Measurements from ENCODE around the gene SEC14L5. TPM values are rescaled to one million over a fixed set of nuclear protein-coding genes. Genes with fewer than 3 reads are reported as not detected.

SEC14L5 gene
- total RNA-seq, 1 experiment from 2014 or later, result 2.3 TPM

DNA sequence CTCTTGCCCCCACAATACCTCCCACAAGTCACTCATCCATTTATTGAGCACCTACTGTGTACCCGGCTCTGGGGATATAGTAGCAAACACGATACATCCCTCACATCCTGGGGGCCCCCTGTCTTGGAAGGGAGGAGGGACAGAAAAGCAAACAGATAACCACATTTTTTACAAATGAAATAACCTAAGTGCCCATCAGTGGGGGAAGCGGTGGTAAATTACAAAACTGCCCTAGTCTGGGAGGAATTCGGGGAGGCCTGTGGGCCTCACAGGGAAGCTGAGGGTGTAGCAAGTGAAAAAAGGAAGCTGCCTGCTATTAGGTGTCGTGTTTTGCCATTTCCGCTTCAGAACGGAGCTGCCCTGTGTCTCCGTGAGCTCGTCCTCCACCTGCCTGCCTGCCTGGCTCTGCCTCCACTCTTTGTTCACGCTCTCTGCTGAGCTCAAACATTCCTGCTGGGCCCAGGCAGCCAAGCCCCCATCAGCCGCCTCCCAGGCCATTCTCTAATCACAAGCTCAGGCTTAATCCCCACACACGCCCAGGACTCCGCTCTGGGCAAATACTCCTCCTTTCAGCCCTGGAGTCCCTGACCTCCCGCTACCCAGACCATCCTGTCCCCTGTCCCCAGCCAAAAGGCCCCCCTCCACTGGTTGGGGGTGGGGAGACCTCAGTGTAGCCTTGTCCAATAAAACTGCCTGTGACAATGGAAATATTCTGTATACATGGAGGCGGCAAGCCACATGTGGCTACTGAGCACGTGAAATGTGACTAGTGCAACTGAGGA, 10.2 kb upstream of the SEC14L5 start:
- TF ChIP-seq, protein P1, sequence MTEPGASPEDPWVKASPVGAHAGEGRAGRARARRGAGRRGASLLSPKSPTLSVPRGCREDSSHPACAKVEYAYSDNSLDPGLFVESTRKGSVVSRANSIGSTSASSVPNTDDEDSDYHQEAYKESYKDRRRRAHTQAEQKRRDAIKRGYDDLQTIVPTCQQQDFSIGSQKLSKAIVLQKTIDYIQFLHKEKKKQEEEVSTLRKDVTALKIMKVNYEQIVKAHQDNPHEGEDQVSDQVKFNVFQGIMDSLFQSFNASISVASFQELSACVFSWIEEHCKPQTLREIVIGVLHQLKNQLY (CRISPR knock-in tag; IDR thresholded peaks at IDR 0.05), result no peak
- TF ChIP-seq FOXK1 (CRISPR knock-in tag; IDR thresholded peaks at IDR 0.05), result no peak
- peak; percentile 53 for TF ChIP-seq ZNF121 (CRISPR knock-in tag; IDR thresholded peaks at IDR 0.05)
- peak; percentile 29 for TF ChIP-seq GABPB1 (CRISPR knock-in tag; IDR thresholded peaks at IDR 0.05)
- Mint-ChIP-seq H3K4me3 (no peak overlapping the region; the same call in 1 of the 2 replicates), H3K4me1 (peaks cover 41% of the 10 kb centered on the region), H3K27ac (peak overlapping the region; percentile 95), H3K27me3 (ENCODE audit: low read depth) (no peaks in the 10 kb centered on the region), H3K36me3 (no peaks in the 10 kb centered on the region), H3K9me3 (no peaks in the 10 kb centered on the region)
- CTCF ChIA-PET, result interaction anchor here (0.8 to 2.4 kb wide), 6 partner anchors 9 to 214 kb away, joined by 3 to 27 read pairs (median 6); partner anchors contain the start of genes ANKS3, DNAAF8, PPL and SEC14L5
- DNase-seq (ENCODE audit: low spot score), result peak; percentile 41
- peak; percentile 68 for ATAC-seq
- POLR2A ChIA-PET, result interaction anchor here (0.6 to 1.2 kb wide), 3 partner anchors 10 to 12 kb away, joined by 3 to 4 read pairs (median 3); no protein-coding TSS in a partner anchor

DNA sequence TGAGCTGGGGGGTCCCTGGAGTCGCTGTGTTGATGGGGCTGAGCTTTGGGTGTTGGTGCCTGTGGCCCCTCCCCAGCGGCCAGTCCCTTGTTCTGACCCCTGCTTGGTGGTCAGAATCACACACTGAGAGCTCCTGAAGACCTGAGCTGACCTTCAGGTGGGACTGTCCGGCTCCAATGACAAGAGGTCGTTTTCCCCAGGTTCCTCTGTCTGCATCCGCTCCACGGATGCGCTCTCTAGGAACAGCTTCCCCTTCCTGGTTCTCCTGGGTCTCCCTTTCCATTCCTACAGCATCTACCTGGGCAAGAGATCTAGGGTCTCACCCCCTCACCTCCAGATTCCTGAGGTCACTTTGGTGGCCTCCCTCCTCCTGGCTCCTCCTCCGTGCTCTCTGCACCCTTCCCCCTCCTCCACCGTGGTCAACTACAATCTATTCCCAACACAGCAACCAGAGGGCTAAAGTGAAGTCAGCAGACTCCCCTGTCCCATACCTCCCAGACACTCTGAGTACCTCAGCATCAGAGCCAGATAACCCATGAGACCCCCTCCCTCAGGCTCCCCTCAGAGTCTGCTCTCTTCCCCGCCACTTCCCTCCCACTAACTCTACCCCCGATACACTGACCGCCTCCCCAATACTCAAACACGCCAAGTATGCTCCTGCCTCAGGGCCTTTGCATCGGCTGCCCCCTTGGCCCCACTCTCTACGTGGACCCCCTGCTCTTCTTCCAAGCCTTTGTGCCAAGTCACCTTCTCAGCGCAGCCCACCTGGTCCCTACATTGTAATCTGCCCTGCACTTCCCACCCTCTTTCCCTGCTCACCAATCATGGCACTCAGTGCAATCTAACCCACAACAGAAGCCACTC, 9.0 kb upstream of the SEC14L5 start:
- Mint-ChIP-seq H3K4me3 (no peak overlapping the region), H3K4me1 (peaks cover 29% of the 10 kb centered on the region), H3K9me3 (no peaks in the 10 kb centered on the region), H3K36me3 (no peaks in the 10 kb centered on the region), H3K27ac (no peak overlapping the region; the same call in 1 of the 2 replicates), H3K27me3 (ENCODE audit: low read depth) (no peaks in the 10 kb centered on the region)
- ChIA-PET POLR2A (interaction anchor here (0.6 to 1.0 kb wide), 3 partner anchors 8 to 473 kb away, joined by 3 read pairs; no protein-coding TSS in a partner anchor), CTCF (interaction anchor here (0.6 to 2.4 kb wide), 6 partner anchors 8 to 266 kb away, joined by 3 to 27 read pairs (median 6); partner anchors contain the start of genes ANKS3, DNAAF8, PPL and SEC14L5)
- ATAC-seq (no peak), DNase-seq (ENCODE audit: low spot score) (no peak)
- TF ChIP-seq CREM (CRISPR knock-in tag; IDR thresholded peaks at IDR 0.05) (no peak), ZNF121 (CRISPR knock-in tag; IDR thresholded peaks at IDR 0.05) (no peak), TCF7 (CRISPR knock-in tag; IDR thresholded peaks at IDR 0.05; ENCODE audit: low read depth) (no peak), ZBTB21 (CRISPR knock-in tag; IDR thresholded peaks at IDR 0.05; ENCODE audit: borderline replicate concordance) (no peak), PRRX2 (CRISPR knock-in tag; IDR thresholded peaks at IDR 0.05) (no peak), MXD4 (CRISPR knock-in tag; IDR thresholded peaks at IDR 0.05; ENCODE audit: borderline replicate concordance) (no peak), ZNF416 (CRISPR knock-in tag; IDR thresholded peaks at IDR 0.05) (no peak), NR1H2 (CRISPR knock-in tag; IDR thresholded peaks at IDR 0.05) (no peak), NR3C1 (CRISPR knock-in tag; conservative IDR thresholded peaks at IDR 0.05; ENCODE audit: low read depth) (no peak), JUN (CRISPR knock-in tag; IDR thresholded peaks at IDR 0.05) (no peak), SOX15 (CRISPR knock-in tag; IDR thresholded peaks at IDR 0.05) (no peak), NFATC4 (CRISPR knock-in tag; IDR thresholded peaks at IDR 0.05) (no peak)
- TF ChIP-seq, protein P2, sequence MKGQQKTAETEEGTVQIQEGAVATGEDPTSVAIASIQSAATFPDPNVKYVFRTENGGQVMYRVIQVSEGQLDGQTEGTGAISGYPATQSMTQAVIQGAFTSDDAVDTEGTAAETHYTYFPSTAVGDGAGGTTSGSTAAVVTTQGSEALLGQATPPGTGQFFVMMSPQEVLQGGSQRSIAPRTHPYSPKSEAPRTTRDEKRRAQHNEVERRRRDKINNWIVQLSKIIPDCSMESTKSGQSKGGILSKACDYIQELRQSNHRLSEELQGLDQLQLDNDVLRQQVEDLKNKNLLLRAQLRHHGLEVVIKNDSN (CRISPR knock-in tag; IDR thresholded peaks at IDR 0.05), result no peak
- TF ChIP-seq, protein P3, sequence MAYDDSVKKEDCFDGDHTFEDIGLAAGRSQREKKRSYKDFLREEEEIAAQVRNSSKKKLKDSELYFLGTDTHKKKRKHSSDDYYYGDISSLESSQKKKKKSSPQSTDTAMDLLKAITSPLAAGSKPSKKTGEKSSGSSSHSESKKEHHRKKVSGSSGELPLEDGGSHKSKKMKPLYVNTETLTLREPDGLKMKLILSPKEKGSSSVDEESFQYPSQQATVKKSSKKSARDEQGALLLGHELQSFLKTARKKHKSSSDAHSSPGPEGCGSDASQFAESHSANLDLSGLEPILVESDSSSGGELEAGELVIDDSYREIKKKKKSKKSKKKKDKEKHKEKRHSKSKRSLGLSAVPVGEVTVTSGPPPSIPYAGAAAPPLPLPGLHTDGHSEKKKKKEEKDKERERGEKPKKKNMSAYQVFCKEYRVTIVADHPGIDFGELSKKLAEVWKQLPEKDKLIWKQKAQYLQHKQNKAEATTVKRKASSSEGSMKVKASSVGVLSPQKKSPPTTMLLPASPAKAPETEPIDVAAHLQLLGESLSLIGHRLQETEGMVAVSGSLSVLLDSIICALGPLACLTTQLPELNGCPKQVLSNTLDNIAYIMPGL (CRISPR knock-in tag; IDR thresholded peaks at IDR 0.05), result no peak
- TF ChIP-seq, protein P4, sequence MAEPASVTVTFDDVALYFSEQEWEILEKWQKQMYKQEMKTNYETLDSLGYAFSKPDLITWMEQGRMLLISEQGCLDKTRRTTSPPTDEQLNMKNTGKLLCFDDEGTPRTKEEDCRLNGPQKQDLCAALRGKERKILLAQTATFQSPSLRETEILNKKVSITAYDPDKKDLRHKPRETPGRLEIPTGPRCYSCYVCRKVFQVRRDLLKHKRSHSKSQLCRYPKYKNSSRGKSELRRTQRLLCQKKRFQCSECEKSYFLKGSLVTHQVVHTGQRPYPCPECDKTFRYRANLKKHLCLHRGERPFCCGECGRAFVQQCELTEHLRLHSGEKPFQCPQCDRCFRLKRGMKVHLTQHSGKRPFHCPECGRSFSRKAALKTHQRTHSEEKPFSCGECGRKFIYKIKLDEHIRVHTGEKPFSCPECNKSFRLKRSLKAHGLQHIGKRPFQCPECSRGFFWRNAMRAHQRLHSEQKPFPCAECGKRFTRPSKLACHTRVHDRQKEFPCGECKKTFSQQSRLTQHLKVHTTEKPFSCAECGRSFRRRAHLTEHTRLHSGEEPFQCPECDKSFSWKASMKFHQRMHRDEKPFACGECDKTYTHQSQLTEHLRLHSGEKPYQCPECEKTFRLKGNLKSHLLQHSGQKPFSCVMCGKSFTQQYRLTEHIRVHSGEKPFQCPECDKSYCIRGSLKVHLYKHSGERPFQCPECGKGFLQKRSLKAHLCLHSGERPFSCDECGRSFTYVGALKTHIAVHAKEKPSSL (CRISPR knock-in tag; conservative IDR thresholded peaks at IDR 0.05), result no peak
- TF ChIP-seq, protein P5, sequence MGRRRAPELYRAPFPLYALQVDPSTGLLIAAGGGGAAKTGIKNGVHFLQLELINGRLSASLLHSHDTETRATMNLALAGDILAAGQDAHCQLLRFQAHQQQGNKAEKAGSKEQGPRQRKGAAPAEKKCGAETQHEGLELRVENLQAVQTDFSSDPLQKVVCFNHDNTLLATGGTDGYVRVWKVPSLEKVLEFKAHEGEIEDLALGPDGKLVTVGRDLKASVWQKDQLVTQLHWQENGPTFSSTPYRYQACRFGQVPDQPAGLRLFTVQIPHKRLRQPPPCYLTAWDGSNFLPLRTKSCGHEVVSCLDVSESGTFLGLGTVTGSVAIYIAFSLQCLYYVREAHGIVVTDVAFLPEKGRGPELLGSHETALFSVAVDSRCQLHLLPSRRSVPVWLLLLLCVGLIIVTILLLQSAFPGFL (CRISPR knock-in tag; IDR thresholded peaks at IDR 0.05; ENCODE audit: borderline replicate concordance), result no peak
